Progenitor cell of endocrine pancreas (in vitro differentiated cells): ENCODE measurements around the gene ADGRG3. TPM values are rescaled to one million over a fixed set of nuclear protein-coding genes. Genes with fewer than 3 reads are reported as not detected.

Experiments
- DNase-seq: peaks from one replicate; pipeline ENCODE4 v3.0.0; 2021; ENCODE audit warnings: low spot score; ENCODE audit not compliant: unreplicated experiment
- H3K27ac Mint-ChIP-seq: 2 replicates; pipeline ENCODE4 v1.8.0; 2021; ENCODE audit warnings: mild to moderate bottlenecking, moderate library complexity, mixed read lengths
- H3K27me3 Mint-ChIP-seq: 2 replicates; pipeline ENCODE4 v1.8.0; 2021; ENCODE audit warnings: mixed read lengths
- H3K36me3 Mint-ChIP-seq: 2 replicates; pipeline ENCODE4 v1.8.0; 2022; ENCODE audit warnings: mixed read lengths; ENCODE audit not compliant: insufficient read depth
- H3K4me1 Mint-ChIP-seq: 2 replicates; pipeline ENCODE4 v1.8.0; 2021; ENCODE audit warnings: low read depth, mixed read lengths
- H3K4me3 Mint-ChIP-seq: 2 replicates; pipeline ENCODE4 v1.8.0; 2021; ENCODE audit warnings: low read depth, mild to moderate bottlenecking, moderate library complexity, mixed read lengths
- H3K9me3 Mint-ChIP-seq: 2 replicates; pipeline ENCODE4 v1.8.0; 2021; ENCODE audit warnings: low read depth, mixed read lengths
- CTCF ChIP-seq: fragments of 200-600 bp; sonication (generic); IDR thresholded peaks from one replicate; pipeline ENCODE4 v1.5.0; 2021; ENCODE audit warnings: antibody characterized with exemption, mild to moderate bottlenecking; ENCODE audit not compliant: unreplicated experiment
- total RNA-seq: library from RNA; stranded (reverse); gene quantifications from 2 replicates; pipeline ENCODE4 v1.2.1, GENCODE V29; 2021

The ADGRG3 gene
- total RNA-seq, 1 donor from 2014 or later, result not detected

- DNase-seq, result no peak
- H3K4me1 Mint-ChIP-seq, result peaks cover 35% of the 10 kb centered on the region
- peak overlapping the region; percentile 21 for H3K4me3 Mint-ChIP-seq
- no peak for TF ChIP-seq CTCF
- H3K36me3 Mint-ChIP-seq, result no peaks in the 10 kb centered on the region
- H3K27me3 Mint-ChIP-seq, result no peaks in the 10 kb centered on the region
- H3K9me3 Mint-ChIP-seq, result no peaks in the 10 kb centered on the region
- H3K27ac Mint-ChIP-seq, result peak overlapping the region; percentile 98
Measured at GRCh38 chr16:57701759-57702371, 33.8 kb downstream of the ADGRG3 start.

- Mint-ChIP-seq H3K27me3 (no peaks in the 10 kb centered on the region), H3K36me3 (no peaks in the 10 kb centered on the region), H3K9me3 (no peaks in the 10 kb centered on the region), H3K27ac (peak overlapping the region; percentile 93), H3K4me1 (peaks cover 37% of the 10 kb centered on the region), H3K4me3 (no peak overlapping the region)
- DNase-seq, result no peak
- no peak for TF ChIP-seq CTCF
Measured at GRCh38 chr16:57703416-57704010, 35.4 kb downstream of the ADGRG3 start.

GRCh38 chr16:57704011-57704904 is 36.2 kb downstream of the ADGRG3 start:
- Mint-ChIP-seq H3K9me3 (no peaks in the 10 kb centered on the region), H3K4me3 (peak overlapping the region; percentile 1), H3K4me1 (peaks cover 35% of the 10 kb centered on the region), H3K27me3 (no peaks in the 10 kb centered on the region), H3K27ac (peak overlapping the region; percentile 88), H3K36me3 (no peaks in the 10 kb centered on the region)
- no peak for DNase-seq
- no peak for TF ChIP-seq CTCF

GRCh38 chr16:57704905-57705852 is 37.1 kb downstream of the ADGRG3 start:
- TF ChIP-seq CTCF, result no peak
- Mint-ChIP-seq H3K9me3 (no peaks in the 10 kb centered on the region), H3K4me1 (peaks cover 33% of the 10 kb centered on the region), H3K27me3 (no peaks in the 10 kb centered on the region), H3K36me3 (no peaks in the 10 kb centered on the region), H3K27ac (peak overlapping the region; percentile 88), H3K4me3 (no peak overlapping the region)
- DNase-seq, result no peak
